Measurements from ENCODE around the gene LIME1.

Gene LIME1

GRCh38 chr20:63738687-63739129 is 2.2 kb downstream of the LIME1 start:
- DNase-seq = peak; percentile 11

- DNase-seq = peak; percentile 82
These were observed 2.9 kb downstream of the LIME1 start, which contains the start of gene SLC2A4RG for GRCh38 chr20:63739130-63740069. Gene SLC2A4RG, plus strand, starts transcription at chr20:63739776. Its CDS starts 137 bp downstream, at chr20:63739913.

GRCh38 chr20:63740070-63740626 is 3.7 kb downstream of the LIME1 start:
- DNase-seq = peak; percentile 43

GRCh38 chr20:63740627-63741353 is 4.3 kb downstream of the LIME1 start:
- DNase-seq = peak; percentile 87

- no peak for DNase-seq
These were observed 4.9 kb downstream of the LIME1 start for GRCh38 chr20:63741354-63741675.

- DNase-seq = no peak
These were observed 5.4 kb downstream of the LIME1 start for GRCh38 chr20:63741676-63742380.

- no peak for DNase-seq
These were observed 6.0 kb downstream of the LIME1 start for GRCh38 chr20:63742381-63743024.

- no peak for DNase-seq
These were observed 6.9 kb downstream of the LIME1 start for GRCh38 chr20:63743210-63743970.

- DNase-seq = no peak
These were observed 7.7 kb downstream of the LIME1 start for GRCh38 chr20:63744158-63744557.

- no peak for DNase-seq
These were observed 8.3 kb downstream of the LIME1 start for GRCh38 chr20:63744574-63745423.

GRCh38 chr20:63745424-63745805 is 9.0 kb downstream of the LIME1 start:
- no peak for DNase-seq

GRCh38 chr20:63745961-63746731 is 9.7 kb downstream of the LIME1 start:
- no peak for DNase-seq

GRCh38 chr20:63746751-63747315 is 10.4 kb downstream of the LIME1 start:
- no peak for DNase-seq

GRCh38 chr20:63747622-63748069 is 11.2 kb downstream of the LIME1 start:
- DNase-seq = no peak

GRCh38 chr20:63748070-63748933 is 11.8 kb downstream of the LIME1 start:
- no peak for DNase-seq

GRCh38 chr20:63748934-63749270 is 12.4 kb downstream of the LIME1 start:
- DNase-seq = no peak

- no peak for DNase-seq
These were observed 13.4 kb downstream of the LIME1 start for GRCh38 chr20:63749597-63750508.

Data from fibroblast of skin of scalp (primary cell).